ENCODE measurements around the gene SLIT3. TPM values are rescaled to one million over a fixed set of nuclear protein-coding genes. Genes with fewer than 3 reads are reported as not detected.

Gene SLIT3
- total RNA-seq, 2 donors from 2014 or later: 6.6 to 6.7 TPM

DNA sequence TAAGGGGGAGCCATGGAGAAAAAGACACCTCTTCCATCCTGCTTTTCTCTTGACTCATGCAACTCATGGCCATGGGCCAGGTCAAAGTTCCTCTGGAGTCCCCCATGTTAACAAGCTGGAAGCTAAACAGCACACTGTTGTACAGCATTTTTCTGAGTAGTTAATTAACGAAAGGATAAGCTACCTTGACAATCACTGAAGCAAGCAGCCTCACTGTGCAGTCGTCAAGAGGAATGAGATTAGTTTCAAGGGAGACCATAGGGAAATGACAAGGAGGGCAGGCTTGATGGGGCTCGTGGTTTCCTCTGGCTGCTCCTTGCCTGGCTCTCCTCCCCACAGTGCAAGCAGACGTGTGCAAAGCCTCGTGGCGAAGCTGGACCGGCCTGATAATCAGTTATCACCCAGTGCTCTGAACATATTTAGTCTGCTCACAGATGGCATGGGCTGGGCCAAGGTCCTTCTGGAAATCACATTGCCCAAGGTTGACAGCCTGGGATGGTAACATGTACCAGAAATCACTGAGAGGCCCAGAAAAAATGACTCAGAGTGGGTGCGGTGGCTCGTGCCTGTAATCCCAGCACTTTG is 209.5 kb downstream of the SLIT3 start:
- Histone ChIP-seq H3K36me3 (replicated peaks in 1 of 2; ENCODE audit: insufficient read depth in 1 of 2, low read depth in 2 of 2) (no peaks in the 10 kb centered on the region), H3K9me3 (no peaks in the 10 kb centered on the region), H3K4me1 (no peaks in the 10 kb centered on the region), H3K4me3 (no peak overlapping the region), H3K27ac (no peak overlapping the region), H3K27me3 (no peaks in the 10 kb centered on the region)
- intact Hi-C loops (cut with DNase I): no loop called here
- ATAC-seq (no peak), DNase-seq (no peak)
- WGBS, 2 donors: 67 to 70% methylated on average over 7 to 9 of the region's 9 CpGs
- TF ChIP-seq POLR2A (IDR thresholded peaks at IDR 0.05): no peak

GRCh38 chr5:169089343-169089742 is 211.6 kb downstream of the SLIT3 start:
- Histone ChIP-seq H3K27ac (no peak overlapping the region), H3K27me3 (no peaks in the 10 kb centered on the region), H3K9me3 (no peaks in the 10 kb centered on the region), H3K4me1 (no peaks in the 10 kb centered on the region), H3K36me3 (replicated peaks in 1 of 2; ENCODE audit: insufficient read depth in 1 of 2, low read depth in 2 of 2) (no peaks in the 10 kb centered on the region), H3K4me3 (no peak overlapping the region)
- no peak for TF ChIP-seq POLR2A (IDR thresholded peaks at IDR 0.05)
- TF ChIP-seq CTCF (IDR thresholded peaks at IDR 0.05): no peak
- DNase-seq: no peak
- intact Hi-C loops (cut with DNase I): no loop called here
- WGBS, 2 donors: 74 to 79% methylated on average over 3 of the region's 3 CpGs
- ATAC-seq: no peak

GRCh38 chr5:169088028-169088725 is 212.8 kb downstream of the SLIT3 start:
- DNase-seq (no peak), ATAC-seq (no peak)
- Histone ChIP-seq H3K9me3 (no peaks in the 10 kb centered on the region), H3K27ac (no peak overlapping the region), H3K4me1 (no peaks in the 10 kb centered on the region), H3K27me3 (no peaks in the 10 kb centered on the region), H3K4me3 (no peak overlapping the region), H3K36me3 (replicated peaks in 1 of 2; ENCODE audit: insufficient read depth in 1 of 2, low read depth in 2 of 2) (no peaks in the 10 kb centered on the region)
- intact Hi-C loops (cut with DNase I): no loop called here
- 67 to 75% methylated on average over 10 to 11 of the region's 11 CpGs for WGBS, 2 donors
- TF ChIP-seq POLR2A (IDR thresholded peaks at IDR 0.05) (no peak), CTCF (IDR thresholded peaks at IDR 0.05) (no peak)

DNA sequence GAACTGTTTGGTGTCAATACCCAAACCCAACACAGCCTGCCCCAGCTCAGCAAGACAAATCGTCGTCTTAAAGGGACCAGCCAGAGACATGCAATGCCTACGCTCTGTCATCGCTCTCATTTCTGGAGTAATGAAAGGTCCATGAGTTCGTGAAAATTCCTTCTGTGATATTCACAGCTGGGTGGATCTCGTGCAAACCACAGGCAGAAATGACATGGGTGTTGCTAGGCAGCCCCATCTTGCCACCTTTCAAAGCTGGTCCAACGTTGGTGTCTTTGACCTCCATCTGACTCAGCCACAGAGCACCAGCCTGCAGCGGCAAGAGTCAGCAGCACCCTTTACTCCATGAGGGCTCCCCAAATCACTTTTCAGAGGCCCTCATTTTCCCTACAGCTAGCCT is 215.3 kb downstream of the SLIT3 start:
- H3K9me3 ChIP-seq: no peaks in the 10 kb centered on the region
- no peak overlapping the region for H3K27ac ChIP-seq
- H3K27me3 ChIP-seq: no peaks in the 10 kb centered on the region
- intact Hi-C loops (cut with DNase I): no loop called here
- H3K4me1 ChIP-seq: no peaks in the 10 kb centered on the region
- WGBS, 2 donors: 72 to 73% methylated on average over 8 of the region's 8 CpGs
- TF ChIP-seq POLR2A (IDR thresholded peaks at IDR 0.05): no peak
- TF ChIP-seq CTCF (IDR thresholded peaks at IDR 0.05): no peak
- no peaks in the 10 kb centered on the region for H3K36me3 ChIP-seq (replicated peaks in 1 of 2; ENCODE audit: insufficient read depth in 1 of 2, low read depth in 2 of 2)
- DNase-seq (no peak), ATAC-seq (no peak)
- no peak overlapping the region for H3K4me3 ChIP-seq

GRCh38 chr5:169085212-169085611 is 215.7 kb downstream of the SLIT3 start:
- no peaks in the 10 kb centered on the region for H3K9me3 ChIP-seq

More at GRCh38 chr5:169085212-169085611, 215.7 kb downstream of the SLIT3 start:
- DNase-seq (no peak), ATAC-seq (no peak)
- 78% methylated on average over 4 of the region's 4 CpGs for WGBS, 2 donors
- intact Hi-C loops (cut with DNase I): no loop called here
- TF ChIP-seq POLR2A (IDR thresholded peaks at IDR 0.05): no peak
- no peak for TF ChIP-seq CTCF (IDR thresholded peaks at IDR 0.05)
- Histone ChIP-seq H3K27ac (no peak overlapping the region), H3K4me1 (no peaks in the 10 kb centered on the region), H3K36me3 (replicated peaks in 1 of 2; ENCODE audit: insufficient read depth in 1 of 2, low read depth in 2 of 2) (no peaks in the 10 kb centered on the region), H3K27me3 (no peaks in the 10 kb centered on the region), H3K4me3 (no peak overlapping the region)
